DND-41 (cell line): ENCODE results near the gene THAP2.

Experiments
- EZH2 ChIP-seq: IDR thresholded peaks from 3 replicates; pipeline ENCODE4 v1.6.1; 2012; ENCODE audit warnings: borderline replicate concordance, low read depth, mild to moderate bottlenecking, moderate library complexity, low read length, inconsistent platforms; ENCODE audit not compliant: severe bottlenecking
- TF ChIP-seq, protein P1 (sequence below): IDR thresholded peaks from 2 replicates; pipeline ENCODE4 v1.5.1; 2012; ENCODE audit warnings: borderline replicate concordance, low read length, moderate library complexity, mild to moderate bottlenecking; ENCODE audit not compliant: poor library complexity, severe bottlenecking; ENCODE audit errors: extremely low read depth

DNA sequence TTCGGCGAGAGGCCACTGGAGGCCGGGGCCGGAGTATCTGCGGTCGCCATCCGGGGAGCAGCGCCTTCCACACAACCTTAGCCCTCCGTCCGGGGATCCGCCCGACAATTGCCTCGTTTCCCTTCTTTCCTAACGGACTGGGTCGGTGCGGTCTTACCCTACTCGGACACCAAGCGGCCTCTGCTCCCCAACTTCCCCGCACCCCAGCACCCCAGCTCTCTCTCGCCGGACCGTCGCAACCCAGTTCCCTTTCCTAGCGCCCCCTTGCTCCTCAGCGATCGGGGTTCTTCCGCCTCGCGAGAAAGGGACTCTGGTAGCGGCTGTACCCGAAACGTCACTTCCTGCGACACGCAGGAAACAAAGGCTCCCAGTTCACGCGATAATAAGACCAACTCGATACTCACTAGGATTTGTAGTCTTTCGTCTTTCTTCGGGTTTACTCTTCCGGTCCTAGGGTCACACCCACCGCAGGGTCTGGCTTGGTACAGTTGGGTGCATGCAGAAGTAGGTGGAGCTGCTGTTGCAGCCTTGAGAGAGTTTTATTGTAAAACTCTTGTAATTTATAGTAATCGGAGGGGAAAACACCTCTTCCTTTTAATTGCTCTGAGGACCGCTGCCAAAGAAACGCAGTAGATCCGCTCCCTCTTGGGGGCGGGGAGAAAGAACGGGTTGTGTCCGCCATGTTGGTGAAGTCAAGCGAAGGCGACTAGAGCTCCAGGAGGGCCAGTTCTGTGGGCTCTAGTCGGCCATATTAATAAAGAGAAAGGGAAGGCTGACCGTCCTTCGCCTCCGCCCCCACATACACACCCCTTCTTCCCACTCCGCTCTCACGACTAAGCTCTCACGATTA is at the start of gene THAP2, which contains the start of gene ZFC3H1:
- TF ChIP-seq EZH2: no peak
- TF ChIP-seq, protein P1, sequence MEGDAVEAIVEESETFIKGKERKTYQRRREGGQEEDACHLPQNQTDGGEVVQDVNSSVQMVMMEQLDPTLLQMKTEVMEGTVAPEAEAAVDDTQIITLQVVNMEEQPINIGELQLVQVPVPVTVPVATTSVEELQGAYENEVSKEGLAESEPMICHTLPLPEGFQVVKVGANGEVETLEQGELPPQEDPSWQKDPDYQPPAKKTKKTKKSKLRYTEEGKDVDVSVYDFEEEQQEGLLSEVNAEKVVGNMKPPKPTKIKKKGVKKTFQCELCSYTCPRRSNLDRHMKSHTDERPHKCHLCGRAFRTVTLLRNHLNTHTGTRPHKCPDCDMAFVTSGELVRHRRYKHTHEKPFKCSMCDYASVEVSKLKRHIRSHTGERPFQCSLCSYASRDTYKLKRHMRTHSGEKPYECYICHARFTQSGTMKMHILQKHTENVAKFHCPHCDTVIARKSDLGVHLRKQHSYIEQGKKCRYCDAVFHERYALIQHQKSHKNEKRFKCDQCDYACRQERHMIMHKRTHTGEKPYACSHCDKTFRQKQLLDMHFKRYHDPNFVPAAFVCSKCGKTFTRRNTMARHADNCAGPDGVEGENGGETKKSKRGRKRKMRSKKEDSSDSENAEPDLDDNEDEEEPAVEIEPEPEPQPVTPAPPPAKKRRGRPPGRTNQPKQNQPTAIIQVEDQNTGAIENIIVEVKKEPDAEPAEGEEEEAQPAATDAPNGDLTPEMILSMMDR: peak; percentile 49
